B cell (primary cell): Measurements from ENCODE around the gene AKAP6. TPM values are rescaled to one million over a fixed set of nuclear protein-coding genes. Genes with fewer than 3 reads are reported as not detected.

Experiments
- ATAC-seq: fragments of 200-7000 bp; cut with Tn5 transposase; one replicate; pipeline ENCODE4 v1.10.0; 2021; ENCODE audit warnings: low read depth, mild to moderate bottlenecking, moderate number of reproducible peaks, moderate library complexity
- CTCF ChIA-PET: fragments of 350-600 bp; sonication (Branson Sonifier 250); formaldehyde crosslinking; loops from one replicate; lab custom pipeline; 2021; ENCODE audit warnings: antibody characterized with exemption, inconsistent platforms; lab: Charles Lee
- POLR2A ChIA-PET: fragments of 350-600 bp; sonication (Branson Sonifier 250); formaldehyde crosslinking; loops from one replicate; lab custom pipeline; 2021; ENCODE audit warnings: antibody characterized with exemption; lab: Charles Lee
- DNase-seq: peaks from one replicate; pipeline ENCODE4 v3.0.0; 2013
- H2AFZ ChIP-seq: 2 replicates; pipeline ENCODE4 v1.6.1; 2012; ENCODE audit warnings: mild to moderate bottlenecking, low read depth, low read length; ENCODE audit not compliant: insufficient read depth, poor library complexity, severe bottlenecking
- H3K27ac ChIP-seq, 2 donors: 1 replicate in 1 of 2; 2 replicates in 1 of 2; pipeline ENCODE4 v1.5.1; 2012 to 2013; ENCODE audit warnings: low read length in 2 of 2, mild to moderate bottlenecking in 2 of 2, moderate library complexity in 1 of 2
- H3K27me3 ChIP-seq, 4 experiments: fragments of 200-600 bp in 1 of 4; sonication (generic) in 1 of 4; replicated peaks in 1 of 4; 1 replicate in 2 of 4; 2 replicates in 2 of 4; pipeline versions ENCODE4 v1.6.1 to v1.7.0; 2013 to 2016; ENCODE audit warnings: low read length in 3 of 4, mild to moderate bottlenecking in 2 of 4, mixed read lengths in 1 of 4, moderate library complexity in 1 of 4; ENCODE audit not compliant: insufficient read depth in 4 of 4, control insufficient read depth in 3 of 4; ENCODE audit errors: control extremely low read depth in 1 of 4
- H3K36me3 ChIP-seq, 2 experiments: replicated peaks in 1 of 2; 1 replicate in 1 of 2; 2 replicates in 1 of 2; pipeline versions ENCODE4 v1.6.1 to v1.7.1; 2013; ENCODE audit warnings: low read length in 1 of 2; ENCODE audit not compliant: insufficient read depth in 2 of 2, control insufficient read depth in 1 of 2; ENCODE audit errors: control extremely low read depth in 1 of 2, extremely low read depth in 1 of 2
- H3K4me1 ChIP-seq, 2 donors: fragments of 200-600 bp in 1 of 2; sonication (generic) in 1 of 2; 1 replicate in 1 of 2; 2 replicates in 1 of 2; pipeline versions ENCODE4 v1.5.1 to v1.6.1; 2013 to 2017; ENCODE audit warnings: low read length in 2 of 2; ENCODE audit not compliant: control insufficient read depth in 2 of 2, insufficient read depth in 2 of 2
- H3K4me2 ChIP-seq: replicated peaks from 2 replicates; pipeline ENCODE3; 2012; ENCODE audit warnings: mild to moderate bottlenecking, low read depth, low read length; ENCODE audit not compliant: poor library complexity, severe bottlenecking
- H3K4me3 ChIP-seq, 5 experiments: fragments of 200-600 bp in 1 of 5; sonication (generic) in 1 of 5; 1 replicate in 3 of 5; 2 replicates in 2 of 5; pipeline versions ENCODE4 v1.5.1 to v1.7.0; 2011 to 2016; ENCODE audit warnings: low read length in 4 of 5, mild to moderate bottlenecking in 4 of 5, low read depth in 2 of 5, control low read depth in 1 of 5, moderate library complexity in 1 of 5; ENCODE audit not compliant: insufficient read depth in 1 of 5; ENCODE audit errors: control extremely low read depth in 1 of 5, extremely low read depth in 1 of 5
- H3K79me2 ChIP-seq: fragments of 200-600 bp; sonication (generic); one replicate; pipeline ENCODE4 v1.6.0; 2016; ENCODE audit warnings: low read length; ENCODE audit not compliant: control insufficient read depth, insufficient read depth
- H3K9ac ChIP-seq: fragments of 200-600 bp; sonication (generic); 2 replicates; pipeline ENCODE4 v1.6.1; 2017; ENCODE audit warnings: mild to moderate bottlenecking, low read length, moderate library complexity
- H3K9me3 ChIP-seq, 3 donors: one replicate each; pipeline versions ENCODE4 v1.6.1 to v1.7.1; 2013; ENCODE audit warnings: low read length in 2 of 3; ENCODE audit not compliant: control insufficient read depth in 2 of 3, insufficient read depth in 1 of 3; ENCODE audit errors: control extremely low read depth in 1 of 3
- H4K20me1 ChIP-seq: 2 replicates; pipeline ENCODE4 v1.6.0; 2012; ENCODE audit warnings: mild to moderate bottlenecking, low read length; ENCODE audit not compliant: insufficient read depth, control insufficient read depth, poor library complexity, severe bottlenecking
- H3K27ac Mint-ChIP-seq: one replicate; pipeline ENCODE4 v1.8.0; 2021; ENCODE audit warnings: mixed read lengths
- H3K27me3 Mint-ChIP-seq: one replicate; pipeline ENCODE4 v1.8.0; 2021; ENCODE audit warnings: mixed read lengths
- H3K4me1 Mint-ChIP-seq: one replicate; pipeline ENCODE4 v1.8.0; 2021; ENCODE audit warnings: mixed read lengths
- H3K4me3 Mint-ChIP-seq: one replicate; pipeline ENCODE4 v1.8.0; 2021; ENCODE audit warnings: mixed read lengths
- H3K9me3 Mint-ChIP-seq: one replicate; pipeline ENCODE4 v1.8.0; 2022; ENCODE audit warnings: mixed read lengths; ENCODE audit not compliant: insufficient read depth
- EZH2 ChIP-seq: IDR thresholded peaks from 2 replicates; pipeline ENCODE4 v1.6.1; 2012; ENCODE audit warnings: borderline replicate concordance, low read depth, mild to moderate bottlenecking, moderate library complexity, low read length; ENCODE audit not compliant: insufficient read depth, poor library complexity, severe bottlenecking
- WGBS: methylation state at CpG from one replicate; pipeline ENCODE4 v1.1.5; 2013; ENCODE audit warnings: missing lambda C conversion rate; ENCODE audit not compliant: insufficient coverage; 5-methylcytosine and 5-hydroxymethylcytosine counted together
- intact Hi-C: fragments of 100-400 bp; cut with micrococcal nuclease; formaldehyde crosslinking; loops from one replicate; pipeline ENCODE4 v1.10.0; 2022
- polyA plus RNA-seq: library from polyadenylated mRNA; depleted of rRNA; stranded (reverse); fragments of >200 nt; gene quantifications from 2 replicates; pipeline ENCODE4 v1.2.3, GENCODE V29; 2012
- total RNA-seq, 2 donors: library from RNA; stranded (reverse); fragments of 120-200 nt in 1 of 2; gene quantifications; 1 replicate in 1 of 2; 2 replicates in 1 of 2; pipeline versions ENCODE4 v1.2.3 to v1.2.4, GENCODE V29; 2013 to 2022
- TF ChIP-seq, protein P1 (sequence below): fragments of 200-600 bp; IDR thresholded peaks from one replicate; pipeline ENCODE4 v1.8.0; 2022; ENCODE audit warnings: antibody characterized with exemption, mild to moderate bottlenecking

AKAP6 gene
- total and polyA plus RNA-seq, 2 donors (not counting 1 experiment from before 2014, with no cell fraction given): 1.4 to 2.8 TPM

DNA sequence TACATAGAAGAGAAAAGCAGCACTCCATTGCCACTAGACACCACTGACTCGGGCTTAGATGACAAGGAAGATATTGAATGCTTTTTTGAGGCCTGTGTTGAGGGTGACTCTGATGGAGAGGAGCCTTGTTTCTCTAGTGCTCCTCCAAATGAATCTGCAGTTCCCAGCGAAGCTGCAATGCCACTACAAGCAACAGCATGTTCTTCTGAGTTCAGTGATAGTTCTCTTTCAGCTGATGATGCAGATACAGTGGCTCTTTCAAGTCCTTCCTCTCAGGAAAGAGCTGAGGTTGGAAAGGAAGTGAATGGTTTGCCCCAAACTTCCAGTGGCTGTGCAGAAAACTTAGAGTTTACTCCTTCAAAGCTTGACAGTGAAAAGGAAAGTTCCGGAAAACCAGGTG, 495.1 kb downstream of the AKAP6 start:
- H3K4me3 ChIP-seq: no peak overlapping the region
- ChIA-PET POLR2A (no interaction called here), CTCF (no interaction called here)
- no peak overlapping the region for H3K9ac ChIP-seq
- DNase-seq (no peak), ATAC-seq (no peak)
- H4K20me1 ChIP-seq: no peaks in the 10 kb centered on the region
- Mint-ChIP-seq H3K4me3 (no peak overlapping the region), H3K9me3 (no peaks in the 10 kb centered on the region), H3K27me3 (no peaks in the 10 kb centered on the region), H3K4me1 (no peaks in the 10 kb centered on the region), H3K27ac (no peak overlapping the region)
- no peaks in the 10 kb centered on the region for H3K36me3 ChIP-seq
- no peak overlapping the region for H3K4me2 ChIP-seq
- no peak for TF ChIP-seq EZH2
- no peaks in the 10 kb centered on the region for H3K79me2 ChIP-seq
- intact Hi-C loops: no loop called here
- no peaks in the 10 kb centered on the region for H3K9me3 ChIP-seq
- no peak overlapping the region for H3K27ac ChIP-seq
- no peaks in the 10 kb centered on the region for H3K4me1 ChIP-seq
- 40% methylated on average over 2 of the region's 3 CpGs for WGBS
- H2AFZ ChIP-seq: no peak overlapping the region
- no peaks in the 10 kb centered on the region for H3K27me3 ChIP-seq

GRCh38 chr14:32825058-32825457, 496.0 kb downstream of the AKAP6 start:
- Mint-ChIP-seq H3K27me3 (no peaks in the 10 kb centered on the region), H3K9me3 (no peaks in the 10 kb centered on the region), H3K27ac (no peak overlapping the region), H3K4me3 (no peak overlapping the region), H3K4me1 (no peaks in the 10 kb centered on the region)
- intact Hi-C loops: no loop called here
- no peak for TF ChIP-seq EZH2
- TF ChIP-seq, protein P1, sequence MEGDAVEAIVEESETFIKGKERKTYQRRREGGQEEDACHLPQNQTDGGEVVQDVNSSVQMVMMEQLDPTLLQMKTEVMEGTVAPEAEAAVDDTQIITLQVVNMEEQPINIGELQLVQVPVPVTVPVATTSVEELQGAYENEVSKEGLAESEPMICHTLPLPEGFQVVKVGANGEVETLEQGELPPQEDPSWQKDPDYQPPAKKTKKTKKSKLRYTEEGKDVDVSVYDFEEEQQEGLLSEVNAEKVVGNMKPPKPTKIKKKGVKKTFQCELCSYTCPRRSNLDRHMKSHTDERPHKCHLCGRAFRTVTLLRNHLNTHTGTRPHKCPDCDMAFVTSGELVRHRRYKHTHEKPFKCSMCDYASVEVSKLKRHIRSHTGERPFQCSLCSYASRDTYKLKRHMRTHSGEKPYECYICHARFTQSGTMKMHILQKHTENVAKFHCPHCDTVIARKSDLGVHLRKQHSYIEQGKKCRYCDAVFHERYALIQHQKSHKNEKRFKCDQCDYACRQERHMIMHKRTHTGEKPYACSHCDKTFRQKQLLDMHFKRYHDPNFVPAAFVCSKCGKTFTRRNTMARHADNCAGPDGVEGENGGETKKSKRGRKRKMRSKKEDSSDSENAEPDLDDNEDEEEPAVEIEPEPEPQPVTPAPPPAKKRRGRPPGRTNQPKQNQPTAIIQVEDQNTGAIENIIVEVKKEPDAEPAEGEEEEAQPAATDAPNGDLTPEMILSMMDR: no peak
- Histone ChIP-seq H3K79me2 (no peaks in the 10 kb centered on the region), H3K9ac (no peak overlapping the region), H3K36me3 (no peaks in the 10 kb centered on the region), H2AFZ (no peak overlapping the region), H3K4me2 (no peak overlapping the region), H3K4me3 (no peak overlapping the region), H3K27ac (no peak overlapping the region), H3K27me3 (no peaks in the 10 kb centered on the region), H3K9me3 (no peaks in the 10 kb centered on the region), H3K4me1 (no peaks in the 10 kb centered on the region), H4K20me1 (no peaks in the 10 kb centered on the region)
- ChIA-PET POLR2A (no interaction called here), CTCF (no interaction called here)
- DNase-seq (no peak), ATAC-seq (no peak)
- 90% methylated on average over 1 of the region's 4 CpGs for WGBS
